Activated T-cell treated with anti-CD3 and anti-CD28 coated beads, Interleukin-2, amount 50 U/mL, for 48 hours (primary cell): ENCODE measurements around the gene PTTG1IP.

Experiments
- DNase-seq, 2 experiments: peaks; one replicate each; pipeline ENCODE4 v3.0.0-alpha.2; 2020

PTTG1IP gene

DNA sequence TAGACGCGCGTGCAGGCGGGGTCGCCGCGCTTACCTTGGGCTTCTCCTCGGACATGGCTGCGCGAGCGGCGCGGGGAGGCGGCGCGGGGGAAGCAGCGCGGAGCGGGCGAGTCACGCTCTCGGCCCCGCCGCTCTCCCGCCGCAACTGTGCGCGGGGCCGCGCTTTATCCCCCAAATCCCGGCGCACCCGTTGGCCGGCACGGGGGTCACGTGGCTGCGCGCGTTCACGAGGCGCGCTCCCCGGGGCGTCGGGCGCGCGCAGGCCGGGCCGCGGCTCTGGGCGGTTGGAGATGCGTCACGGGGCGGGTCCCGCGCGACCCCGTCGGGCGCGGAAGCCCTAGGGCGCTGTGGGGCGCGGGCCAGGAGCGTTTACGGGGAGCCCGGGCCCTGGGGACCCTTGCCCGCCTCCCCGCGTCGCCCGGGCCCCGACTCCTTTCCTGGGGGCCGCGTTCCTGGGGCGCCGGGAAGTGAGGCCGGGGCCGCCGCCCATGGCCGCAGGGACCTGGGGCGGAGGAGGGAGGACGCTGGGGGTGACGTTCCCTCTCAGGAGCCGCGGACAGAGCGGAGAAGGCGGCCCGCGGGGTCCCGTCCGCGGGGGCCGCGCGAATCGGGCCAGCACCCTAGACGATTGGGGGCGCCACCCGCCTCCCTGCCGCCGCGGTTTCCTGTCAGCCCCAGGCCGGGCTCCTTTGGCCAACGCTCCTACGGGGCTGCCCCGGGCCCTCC, 55.4 kb downstream of the PTTG1IP start, which contains the start of gene SUMO3:
SUMO3 (minus strand) TSS at position 149 of the 726 bp plus-strand sequence; CDS start at position 55, 94 bp downstream.
- DNase-seq, result peak; percentile 91 to 93

DNA sequence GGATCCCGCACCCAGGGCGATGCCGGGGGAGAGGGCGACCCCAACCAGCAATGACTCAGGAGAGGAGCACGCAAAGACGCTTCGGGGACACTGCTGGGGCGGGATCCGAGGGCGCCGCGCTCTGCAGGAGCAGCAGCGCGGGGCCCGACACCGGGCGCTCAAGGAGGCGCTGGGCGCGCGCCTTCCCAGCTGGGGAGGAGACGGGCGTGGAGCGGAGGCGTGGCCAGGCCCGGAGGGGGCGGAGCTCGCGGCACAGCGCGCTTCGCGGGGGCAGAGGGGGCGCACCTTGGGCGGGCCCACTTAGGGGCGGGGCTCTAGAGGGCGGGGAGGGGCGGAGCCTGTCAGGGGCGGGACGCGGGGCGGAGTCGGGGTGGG, 56.0 kb downstream of the PTTG1IP start:
- peak; percentile 93 to 95 for DNase-seq

GRCh38 chr21:44816761-44817505, 56.6 kb downstream of the PTTG1IP start:
- no peak for DNase-seq

DNA sequence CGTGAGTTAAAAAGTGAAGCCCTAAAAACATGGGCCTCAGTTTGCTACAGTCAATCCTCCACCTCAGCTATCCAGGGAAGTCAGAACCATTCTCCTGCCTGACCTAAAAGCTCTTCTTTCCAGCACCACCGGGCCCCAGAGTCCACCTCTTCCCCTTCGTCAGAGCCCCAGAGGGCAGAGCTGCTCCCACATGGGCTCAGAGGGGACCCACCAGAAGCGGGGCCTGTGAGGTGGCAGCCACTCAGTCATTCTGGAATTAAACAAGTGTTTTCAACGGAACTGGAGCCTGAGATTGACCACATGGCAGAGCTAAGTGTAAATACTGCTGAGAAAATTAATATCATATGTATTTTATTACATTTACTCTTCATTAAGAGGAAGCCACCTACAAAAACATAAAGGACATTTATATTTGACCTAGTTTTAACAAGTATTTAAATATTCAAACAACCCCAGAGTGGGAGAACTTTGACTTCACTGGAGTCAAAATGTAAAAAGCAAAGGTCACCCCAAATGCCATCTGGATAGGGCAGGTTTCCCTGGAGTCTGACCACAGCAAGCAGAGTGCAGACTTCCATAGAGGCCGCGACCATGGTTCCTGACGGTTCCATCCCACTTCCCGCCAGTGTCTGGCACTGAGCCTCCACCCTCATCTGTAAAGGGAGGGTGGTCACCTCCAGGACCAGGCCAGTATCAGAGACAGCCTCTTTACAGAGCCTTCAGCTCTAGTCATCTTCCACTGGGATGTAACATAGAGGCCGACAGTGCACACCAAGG, 57.5 kb downstream of the PTTG1IP start:
- no peak for DNase-seq

GRCh38 chr21:44815225-44815624, 58.3 kb downstream of the PTTG1IP start:
- DNase-seq, result no peak

DNA sequence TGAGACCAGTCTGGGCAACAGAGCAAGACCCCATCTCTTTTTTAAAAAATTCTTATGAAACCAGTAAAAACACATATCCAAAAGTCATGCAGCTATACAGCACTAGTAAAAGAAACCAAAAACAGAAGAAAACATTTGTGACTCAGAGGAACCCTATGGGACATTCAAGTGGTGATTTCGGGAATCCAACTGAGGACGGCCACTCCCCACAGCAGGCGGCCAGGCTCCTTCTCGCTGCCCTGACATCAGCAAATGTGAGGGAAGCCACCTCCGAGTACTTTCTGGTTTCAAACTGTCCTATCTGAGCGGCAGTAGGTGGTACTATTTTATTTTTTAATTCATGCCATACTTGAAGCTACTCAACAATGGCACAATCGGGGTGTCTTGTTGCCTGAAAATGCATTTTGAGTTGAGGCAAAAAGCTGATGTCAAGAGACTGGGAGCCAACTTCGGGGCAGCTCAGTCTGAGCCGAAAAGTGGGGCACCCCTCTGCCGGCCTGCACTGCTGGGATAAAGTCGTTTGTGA, 58.9 kb downstream of the PTTG1IP start:
- no peak for DNase-seq

GRCh38 chr21:44813727-44814126, 59.8 kb downstream of the PTTG1IP start:
- DNase-seq, result no peak

DNA sequence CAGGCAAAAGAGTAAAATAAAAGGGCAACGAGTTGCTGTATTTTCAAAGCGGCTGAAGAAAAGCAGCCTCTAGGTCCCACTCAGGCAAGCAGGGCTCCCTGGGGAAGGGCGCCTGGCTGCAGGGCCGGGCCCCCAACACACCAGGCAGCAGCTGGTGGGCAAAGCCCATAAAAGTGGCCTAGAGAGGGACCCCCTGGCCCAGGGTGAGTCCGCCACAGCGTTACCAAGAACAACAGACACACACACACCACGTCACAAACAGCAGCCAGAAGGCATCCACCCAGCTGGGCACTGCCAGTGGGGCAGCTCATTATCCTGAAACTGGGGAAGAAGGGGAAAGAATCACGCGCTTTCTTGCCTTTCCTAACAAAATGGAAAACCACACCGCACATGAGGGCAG, 60.3 kb downstream of the PTTG1IP start:
- DNase-seq, result no peak

- DNase-seq, result no peak
Observed at GRCh38 chr21:44812640-44813039, 60.9 kb downstream of the PTTG1IP start.

- DNase-seq, result no peak
Observed at GRCh38 chr21:44810779-44811178, 62.7 kb downstream of the PTTG1IP start.

DNA sequence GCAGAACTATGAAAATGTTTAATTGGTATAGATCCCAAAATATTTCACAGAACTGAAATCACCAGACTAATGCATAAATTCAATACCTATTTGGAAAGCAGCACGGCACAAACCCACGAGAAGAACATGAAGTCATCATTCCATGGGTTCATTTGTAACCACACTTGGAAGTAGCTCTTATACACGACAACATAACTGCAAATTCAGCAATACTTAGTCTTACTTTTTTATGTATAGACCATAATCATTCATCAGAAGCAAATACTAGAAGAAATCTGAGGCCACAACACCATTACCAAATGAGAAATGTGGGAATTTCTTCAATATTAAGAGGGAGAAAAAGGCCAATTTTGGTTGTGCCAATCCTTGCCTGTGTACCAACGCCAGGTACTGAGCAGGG, 67.6 kb downstream of the PTTG1IP start:
- DNase-seq, result no peak

DNA sequence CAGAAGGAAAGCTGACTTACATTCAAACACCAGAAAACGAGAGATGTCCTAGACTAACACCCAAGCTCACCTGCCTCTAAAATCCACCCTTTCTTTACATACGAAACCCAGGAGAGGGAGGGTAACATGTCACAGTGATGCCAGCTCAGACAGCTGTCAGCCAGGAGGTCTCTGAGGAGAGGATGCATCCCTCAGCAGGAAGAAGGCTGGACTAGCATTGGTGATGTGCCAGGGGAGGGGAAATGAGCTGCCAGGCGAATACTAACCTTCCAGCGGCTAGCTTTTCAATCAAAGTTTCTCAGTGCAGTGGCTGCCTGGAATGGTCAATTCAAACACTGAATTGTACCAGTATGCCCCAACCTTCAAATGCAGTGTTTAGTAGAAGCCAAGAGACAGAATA, 68.3 kb downstream of the PTTG1IP start:
- no peak for DNase-seq

DNA sequence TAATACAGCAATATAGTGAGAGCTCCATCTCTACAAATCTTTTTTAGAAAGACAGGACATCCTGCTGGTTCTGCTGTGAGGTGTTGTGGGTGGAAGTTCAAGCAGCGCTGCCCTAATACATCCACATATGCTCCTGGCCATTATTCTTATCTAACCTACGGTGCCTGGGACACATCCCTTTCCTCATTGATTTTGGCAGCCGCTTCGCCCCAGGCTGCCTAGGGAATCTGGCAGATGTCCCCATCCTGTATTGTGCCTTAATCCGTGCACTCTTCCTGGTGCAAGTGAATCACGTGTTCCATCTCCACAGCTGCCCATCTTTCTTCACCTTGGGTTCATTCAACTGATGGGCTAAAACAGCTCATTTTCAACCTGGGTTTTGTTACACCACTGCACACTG, 68.7 kb downstream of the PTTG1IP start:
- DNase-seq, result no peak

DNA sequence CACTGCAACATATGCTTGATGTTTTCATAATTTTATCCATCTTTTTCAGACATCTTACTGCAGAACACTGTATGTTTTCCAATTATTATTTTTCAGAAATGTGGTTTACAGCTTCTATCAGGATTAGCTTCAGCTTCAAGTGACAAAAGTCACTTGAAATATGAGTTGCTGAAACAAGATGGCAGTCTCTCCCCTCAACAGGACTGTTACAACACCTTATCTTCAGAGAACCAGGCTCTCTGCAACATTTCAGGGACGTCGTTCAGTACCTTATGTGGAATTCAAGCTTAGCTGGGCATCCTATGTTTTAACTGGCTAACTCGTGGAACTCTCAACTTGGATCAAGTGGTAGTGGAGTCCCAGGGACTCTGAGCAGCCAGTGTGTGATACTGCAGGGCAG, 69.8 kb downstream of the PTTG1IP start:
- DNase-seq, result no peak

- peak in 1 of 2 experiments; percentile 40 for DNase-seq
Observed at GRCh38 chr21:44802396-44803153, 70.9 kb downstream of the PTTG1IP start.

DNA sequence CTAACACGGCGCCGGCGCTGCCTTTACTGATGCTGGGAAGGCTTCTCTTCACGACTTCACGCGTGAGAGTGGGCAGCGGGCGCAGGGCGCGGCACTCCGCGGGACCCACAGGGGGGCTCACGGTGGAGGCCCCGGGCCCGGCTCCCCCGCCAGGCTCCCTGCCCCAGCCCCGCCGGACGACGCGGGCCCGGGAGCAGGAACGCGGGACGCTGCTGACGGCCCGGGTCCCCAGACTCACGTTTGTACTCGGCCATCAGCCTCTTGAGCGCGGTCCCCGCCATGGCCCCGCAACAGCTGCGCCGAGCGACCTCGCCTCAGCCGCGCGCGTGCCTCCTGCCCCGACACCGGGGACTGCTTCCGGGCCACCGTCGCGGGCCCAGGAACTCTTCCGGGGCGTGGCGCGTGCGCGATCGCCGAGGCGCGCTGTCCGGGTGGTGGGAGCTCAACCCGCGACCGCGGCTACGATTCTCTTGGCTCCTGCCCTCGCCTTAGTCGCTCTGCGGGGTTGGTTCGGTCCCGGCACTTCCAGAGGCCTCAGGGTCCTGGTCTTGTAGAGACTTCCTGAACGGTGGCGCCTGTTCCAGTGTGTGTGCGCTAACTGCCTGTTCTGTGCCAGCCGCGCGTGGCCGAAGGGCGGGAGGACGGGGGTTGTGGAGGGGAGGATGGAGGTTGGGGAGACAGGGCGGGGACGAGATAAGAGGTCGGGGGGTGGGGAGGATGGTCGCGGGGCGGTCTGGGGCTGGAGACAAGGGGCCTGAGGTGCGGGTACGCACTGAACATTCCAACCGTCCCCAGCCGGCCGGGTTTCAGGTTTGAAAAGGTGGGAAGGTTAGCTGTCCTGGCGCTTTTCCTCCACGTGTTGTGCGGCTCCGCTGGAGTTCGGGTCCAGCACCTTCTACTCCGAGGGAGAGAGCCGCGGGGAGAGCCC, 71.8 kb downstream of the PTTG1IP start, which contains the start of gene UBE2G2:
UBE2G2 (minus strand) TSS at position 353 of the 928 bp plus-strand sequence; CDS start at position 281, 72 bp downstream.
- peak; percentile 90 to 93 for DNase-seq

DNA sequence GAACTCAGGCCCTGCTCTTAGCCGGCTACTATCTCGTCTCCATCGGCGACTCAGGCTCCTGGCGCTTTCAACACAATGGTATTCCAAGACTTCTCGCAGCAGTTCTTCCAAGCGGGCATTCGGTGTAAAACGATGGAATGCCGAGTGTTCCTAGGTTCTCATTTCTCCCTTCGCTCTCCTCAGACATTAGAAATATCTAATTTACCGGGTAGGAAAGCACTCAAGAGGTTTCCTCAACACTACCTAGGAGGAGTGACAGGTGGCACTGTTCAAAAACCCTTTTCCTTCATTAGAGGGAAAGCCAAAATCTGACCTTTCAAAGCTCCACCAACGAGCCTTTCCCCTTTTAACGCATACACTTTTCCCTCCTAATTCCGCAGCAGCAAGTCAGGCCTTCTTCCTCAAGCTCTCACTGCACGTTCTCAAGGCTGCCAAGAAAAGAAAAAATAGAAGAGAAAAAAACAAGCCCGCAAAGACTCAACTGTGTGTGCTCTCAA, 72.5 kb downstream of the PTTG1IP start:
- peak in 1 of 2 experiments; percentile 27 for DNase-seq

DNA sequence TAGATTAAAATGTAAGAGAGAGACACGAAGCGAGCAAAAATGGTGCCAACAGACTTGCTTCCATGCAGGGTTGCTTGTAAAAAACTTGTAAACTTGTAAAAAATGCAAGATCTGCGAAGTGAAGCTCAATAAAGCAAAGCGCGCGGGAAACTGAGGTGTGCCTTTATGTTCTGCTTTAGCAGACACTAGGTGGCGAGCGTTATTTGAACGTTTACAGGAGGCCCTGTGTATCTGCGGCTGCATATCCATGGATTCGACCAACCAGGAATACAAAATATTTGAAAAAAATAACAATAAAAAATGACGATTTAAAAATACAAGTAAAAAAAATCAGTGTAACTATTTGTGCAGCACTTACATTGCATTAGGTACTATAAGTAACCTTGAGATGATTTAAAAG, 73.4 kb downstream of the PTTG1IP start:
- DNase-seq, result no peak

- no peak for DNase-seq
Observed at GRCh38 chr21:44799646-44800045, 73.8 kb downstream of the PTTG1IP start.
